ENCODE results near the gene DCTN5. TPM values are rescaled to one million over a fixed set of nuclear protein-coding genes. Genes with fewer than 3 reads are reported as not detected.
A peak's percentile ranks its signal among the peaks of the same experiment; 100 is the strongest.

Gene DCTN5
- total and polyA plus RNA-seq, 2 of the 13 experiments (the other 11 are each of a cell fraction or from before 2014, with no cell fraction given): 105 to 207 TPM

GRCh38 chr16:23724096-23724784 lies 83.0 kb downstream of the DCTN5 start:
- no peaks in the 10 kb centered on the region for H3K36me3 ChIP-seq (replicated peaks in 1 of 2; ENCODE audit: control insufficient read depth in 1 of 2, insufficient read depth in 2 of 2, low read length in 2 of 2)
- H3K27ac ChIP-seq (ENCODE audit: extremely low read length, insufficient read depth, low read length): no peak overlapping the region
- POLR2A ChIA-PET: no interaction called here
- H3K9ac ChIP-seq (ENCODE audit: insufficient read depth, low read depth, low read length): no peak overlapping the region
- peaks cover 5% of the 10 kb centered on the region; the same call in 1 of the 2 replicates for H3K9me3 ChIP-seq (ENCODE audit: low read length)
- peaks cover 27% of the 10 kb centered on the region for H3K4me1 ChIP-seq (ENCODE audit: insufficient read depth, low read length)
- H3K4me2 ChIP-seq (ENCODE audit: low read depth, low read length): no peak overlapping the region
- no TSS peak for BruUV-seq (replicated peaks)
- 48% methylated on average over 8 of the region's 8 CpGs for WGBS (ENCODE audit: low lambda C conversion rate)
- in situ Hi-C loops (cut with HindIII; ENCODE audit: extremely low pct_ligation_motif_present, low pct_unique_long_range_greater_than_20kb): no loop called here
- TF ChIP-seq HMGA1 (CRISPR knock-in tag; conservative IDR thresholded peaks at IDR 0.05) (no peak), CBX1 (IDR thresholded peaks at IDR 0.05; ENCODE audit: low read depth) (no peak), ZNF615 (CRISPR knock-in tag; IDR thresholded peaks at IDR 0.05; ENCODE audit: borderline replicate concordance) (no peak), TBP (CRISPR knock-in tag; IDR thresholded peaks at IDR 0.05) (no peak), CEBPG (CRISPR knock-in tag; IDR thresholded peaks at IDR 0.05) (peak; percentile 75), MTA1 (CRISPR knock-in tag; IDR thresholded peaks at IDR 0.05; ENCODE audit: borderline replicate concordance) (no peak), ERF (CRISPR knock-in tag; IDR thresholded peaks at IDR 0.05) (no peak), CEBPB (IDR thresholded peaks at IDR 0.05; ENCODE audit: borderline replicate concordance, low read depth, low read length) (peak; percentile 84), ATF7 (IDR thresholded peaks at IDR 0.05) (peak; percentile 61), ATF7 (CRISPR knock-in tag; IDR thresholded peaks at IDR 0.05) (no peak), BRD4 (CRISPR knock-in tag; IDR thresholded peaks at IDR 0.05) (no peak)
- TF ChIP-seq, protein P1, sequence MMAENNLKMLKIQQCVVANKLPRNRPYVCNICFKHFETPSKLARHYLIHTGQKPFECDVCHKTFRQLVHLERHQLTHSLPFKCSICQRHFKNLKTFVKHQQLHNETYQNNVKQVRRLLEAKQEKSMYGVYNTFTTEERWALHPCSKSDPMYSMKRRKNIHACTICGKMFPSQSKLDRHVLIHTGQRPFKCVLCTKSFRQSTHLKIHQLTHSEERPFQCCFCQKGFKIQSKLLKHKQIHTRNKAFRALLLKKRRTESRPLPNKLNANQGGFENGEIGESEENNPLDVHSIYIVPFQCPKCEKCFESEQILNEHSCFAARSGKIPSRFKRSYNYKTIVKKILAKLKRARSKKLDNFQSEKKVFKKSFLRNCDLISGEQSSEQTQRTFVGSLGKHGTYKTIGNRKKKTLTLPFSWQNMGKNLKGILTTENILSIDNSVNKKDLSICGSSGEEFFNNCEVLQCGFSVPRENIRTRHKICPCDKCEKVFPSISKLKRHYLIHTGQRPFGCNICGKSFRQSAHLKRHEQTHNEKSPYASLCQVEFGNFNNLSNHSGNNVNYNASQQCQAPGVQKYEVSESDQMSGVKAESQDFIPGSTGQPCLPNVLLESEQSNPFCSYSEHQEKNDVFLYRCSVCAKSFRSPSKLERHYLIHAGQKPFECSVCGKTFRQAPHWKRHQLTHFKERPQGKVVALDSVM (CRISPR knock-in tag; IDR thresholded peaks at IDR 0.05): peak; percentile 90
- no peak for DNase-seq (ENCODE audit: low spot score)
- CTCF ChIA-PET (ENCODE audit: low intra/inter-chr PET ratio, low total read pairs): no interaction called here
- no peak overlapping the region for H3K4me3 ChIP-seq (replicated peaks in 1 of 3; ENCODE audit: insufficient read depth in 1 of 3, low read depth in 2 of 3, low read length in 3 of 3)
- H3K27me3 ChIP-seq (ENCODE audit: control insufficient read depth in 1 of 2, insufficient read depth in 2 of 2, low read length in 2 of 2): no peaks in the 10 kb centered on the region
- no peaks in the 10 kb centered on the region for H3K79me2 ChIP-seq (ENCODE audit: insufficient read depth, low read length)
- ATAC-seq: no peak
- FAIRE-seq: no peak
- H4K20me1 ChIP-seq (ENCODE audit: insufficient read depth, low read length): no peaks in the 10 kb centered on the region
- H2AFZ ChIP-seq (ENCODE audit: low read length): no peak overlapping the region
- intact Hi-C loops (cut with micrococcal nuclease; ENCODE audit: unreplicated experiment): no loop called here
